HG02571 (cell line): ENCODE measurements around the gene E2F4.

ENCODE experiments used
- ATAC-seq: cut with Tn5 transposase; IDR thresholded peaks from one replicate; pipeline ENCODE4 v1.9.1; 2021; ENCODE audit warnings: mild to moderate bottlenecking, moderate library complexity; ENCODE audit not compliant: unreplicated experiment

The E2F4 gene

DNA sequence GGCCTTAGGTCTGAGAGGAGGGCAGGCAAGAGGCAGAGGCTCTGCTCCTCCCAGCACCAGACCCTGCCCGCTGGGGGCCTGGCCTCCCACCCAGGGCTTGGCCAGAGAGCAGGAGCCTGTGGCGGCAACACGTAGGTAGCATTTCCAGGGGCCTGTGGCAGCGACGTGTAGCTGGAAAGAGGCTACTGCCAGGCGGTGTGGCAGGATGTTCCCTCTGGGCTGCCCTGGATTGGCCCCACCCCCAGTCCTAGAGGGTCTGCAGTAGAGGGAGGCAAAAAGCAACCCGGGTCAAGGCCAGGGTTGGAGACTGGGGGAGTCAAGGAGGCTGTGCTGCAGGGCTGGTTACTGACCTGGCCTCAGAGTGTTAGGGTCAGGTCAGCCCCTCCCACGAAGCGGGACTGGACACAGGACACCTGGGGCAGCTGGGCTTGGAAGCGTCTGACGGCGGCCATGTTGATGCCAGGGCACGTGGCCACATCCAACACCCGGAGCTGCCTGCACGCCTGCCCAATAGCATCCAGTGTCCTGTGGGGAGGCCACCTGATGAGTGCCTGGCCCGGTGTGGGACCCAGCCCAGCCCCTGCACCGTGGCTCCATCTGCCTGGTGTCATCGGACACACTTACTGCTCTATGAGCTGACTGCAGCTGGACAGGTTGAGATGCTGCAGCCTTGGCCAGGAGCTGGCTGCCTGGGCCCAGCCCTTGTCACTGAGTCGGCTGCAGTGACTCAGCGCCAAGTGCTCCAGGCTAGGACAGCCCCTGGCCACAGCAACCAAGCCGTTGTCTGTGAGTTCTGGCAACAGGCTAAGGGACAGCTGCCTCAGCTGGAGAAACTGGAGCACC, 15.5 kb downstream of the E2F4 start:
- ATAC-seq, result no peak

GRCh38 chr16:67208154-67208896, 16.4 kb downstream of the E2F4 start:
- ATAC-seq, result no peak

GRCh38 chr16:67209565-67209964, 17.6 kb downstream of the E2F4 start:
- no peak for ATAC-seq

- ATAC-seq, result no peak
Measured at GRCh38 chr16:67210069-67210937, 18.3 kb downstream of the E2F4 start.

- ATAC-seq, result no peak
Measured at GRCh38 chr16:67211674-67212073, 19.7 kb downstream of the E2F4 start.

DNA sequence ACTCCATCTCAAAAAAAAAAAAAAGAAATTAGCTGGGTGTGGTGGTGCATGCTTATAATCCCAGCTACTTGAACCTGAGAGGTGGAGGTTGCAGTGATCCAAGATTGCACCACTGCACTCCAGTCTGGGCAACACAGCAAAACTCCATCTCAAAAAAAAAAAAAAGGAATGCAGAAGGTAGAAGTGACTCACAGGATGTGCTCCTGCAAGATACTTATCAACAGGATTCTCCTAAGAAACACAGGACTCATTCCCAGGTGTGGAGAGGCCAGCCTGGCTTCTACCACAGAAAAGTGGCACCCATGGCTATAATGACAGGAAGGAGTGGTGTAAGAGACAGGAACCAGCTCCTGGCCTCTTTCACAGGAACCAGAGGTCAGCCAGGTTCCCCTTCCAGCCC, 20.8 kb downstream of the E2F4 start:
- no peak for ATAC-seq

GRCh38 chr16:67213197-67214019, 21.5 kb downstream of the E2F4 start:
- no peak for ATAC-seq

GRCh38 chr16:67215706-67216105, 23.8 kb downstream of the E2F4 start:
- ATAC-seq, result no peak

GRCh38 chr16:67216612-67217490, 24.9 kb downstream of the E2F4 start:
- no peak for ATAC-seq

DNA sequence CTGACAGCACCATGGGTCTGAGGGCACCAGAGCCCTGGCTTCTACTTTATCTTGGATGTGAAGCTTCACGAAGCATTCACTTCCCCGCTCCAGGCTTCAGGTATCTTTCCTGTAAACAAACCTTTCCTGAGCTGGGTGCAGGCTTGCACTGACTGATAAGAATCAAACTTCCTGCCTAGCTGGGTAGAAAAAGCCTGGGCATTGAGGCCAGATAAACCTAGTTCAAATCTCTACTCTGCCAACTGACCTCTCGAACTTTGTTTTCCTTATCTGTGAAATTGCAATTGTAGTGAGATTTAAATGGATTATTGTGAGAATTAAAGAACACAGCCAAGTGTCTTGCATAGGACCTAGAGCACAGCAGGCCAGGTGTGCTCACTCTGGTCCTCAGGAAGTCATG, 32.0 kb downstream of the E2F4 start:
- no peak for ATAC-seq

GRCh38 chr16:67226295-67226803, 34.4 kb downstream of the E2F4 start:
- no peak for ATAC-seq

DNA sequence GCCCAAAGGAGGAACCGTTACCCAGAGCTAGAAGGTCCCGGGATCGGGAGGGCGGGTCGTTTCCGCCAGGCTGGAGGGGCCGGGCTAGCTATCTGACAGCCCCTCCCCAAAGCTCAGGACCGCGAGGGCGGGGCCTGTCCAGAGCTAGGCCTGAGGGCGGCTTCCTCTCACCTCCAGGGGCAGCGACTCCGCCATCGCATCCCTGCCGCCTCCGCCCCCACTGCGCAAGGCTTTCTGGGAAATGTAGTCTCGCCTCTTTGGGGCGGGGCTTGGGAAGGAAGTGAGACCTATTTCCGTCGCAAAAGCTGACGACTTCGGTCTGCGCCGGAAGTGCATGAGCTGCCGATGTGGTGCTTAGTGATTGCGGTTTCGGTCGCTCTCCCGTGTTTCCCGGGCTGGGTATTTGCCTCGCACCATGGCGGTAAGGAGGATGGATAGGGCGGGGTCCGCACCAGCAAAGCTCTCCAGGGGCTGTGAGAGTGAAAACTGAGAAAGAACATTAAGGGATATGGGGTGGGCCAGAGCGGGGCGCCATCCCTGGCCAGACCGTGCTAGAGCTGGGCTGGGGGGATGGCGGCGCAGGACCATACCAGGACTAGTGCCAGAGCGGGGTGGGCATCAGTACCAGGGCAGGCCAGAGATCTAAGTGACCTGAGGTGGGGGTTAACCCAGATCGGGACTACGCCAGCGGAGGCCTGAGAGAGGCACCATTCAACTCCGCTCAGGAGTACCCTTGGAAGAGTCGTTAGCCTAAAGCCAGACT, 35.0 kb downstream of the E2F4 start, which contains the start of gene TMEM208:
Gene TMEM208, plus strand, starts transcription at position 327 of the 763 bp plus-strand sequence. Its CDS starts 89 bp downstream, at position 416.
- peak; percentile 92 for ATAC-seq

- ATAC-seq, result no peak
Measured at GRCh38 chr16:67227567-67227921, 35.6 kb downstream of the E2F4 start.

GRCh38 chr16:67228034-67228785, 36.3 kb downstream of the E2F4 start:
- no peak for ATAC-seq

- no peak for ATAC-seq
Measured at GRCh38 chr16:67228905-67229304, 37.0 kb downstream of the E2F4 start.

DNA sequence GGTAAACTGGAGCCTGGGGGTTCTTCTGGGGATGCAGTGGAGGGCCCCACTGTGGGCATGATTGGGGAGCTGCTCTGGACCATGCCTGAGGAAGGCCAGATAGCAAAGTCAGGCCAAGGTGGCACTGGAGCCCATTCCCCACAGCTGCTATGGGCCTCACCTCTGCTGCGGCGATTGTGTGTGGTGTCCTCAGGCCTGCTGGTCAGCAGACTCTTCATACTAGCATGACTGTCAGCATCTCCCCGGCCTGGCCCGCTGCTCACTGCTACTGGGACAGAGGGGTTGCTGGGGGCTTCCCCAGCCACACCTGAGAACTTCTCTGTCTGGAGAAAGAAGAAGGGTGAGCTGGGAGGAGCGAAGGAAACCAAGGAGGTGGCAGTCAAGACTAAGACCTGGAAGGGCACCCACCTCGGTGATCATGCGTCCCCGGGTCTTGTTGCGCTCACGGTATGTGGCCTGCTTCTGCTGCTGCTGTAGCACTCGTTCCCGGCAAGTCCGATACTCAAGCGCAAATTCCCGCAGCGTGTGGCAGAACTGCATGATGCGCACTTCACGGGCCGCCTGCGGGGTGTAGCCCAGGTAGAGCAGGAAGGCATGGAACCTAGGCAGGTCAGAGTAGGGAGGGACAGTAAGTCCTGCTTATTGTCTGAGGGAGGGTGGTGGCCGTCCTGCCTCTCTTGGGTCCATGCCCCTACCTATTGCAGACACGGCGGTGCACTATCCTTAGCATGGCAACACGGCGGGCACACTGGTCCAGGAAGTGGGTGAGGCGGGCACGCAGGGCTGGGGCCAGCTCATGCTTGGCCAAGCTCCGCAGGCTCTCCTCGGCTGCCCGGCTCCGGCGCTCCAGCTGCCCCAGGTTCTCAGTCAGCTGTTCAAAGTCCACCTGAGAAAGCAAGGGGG, 38.2 kb downstream of the E2F4 start:
- ATAC-seq, result no peak
